ENCODE results near the gene GAGE10. TPM values are rescaled to one million over a fixed set of nuclear protein-coding genes. Genes with fewer than 3 reads are reported as not detected.
"Not testable (repeated sequence)": the region's sequence is repeated elsewhere in the genome, so short reads cannot be mapped to it uniquely, and the experiment has no call there.

The GAGE10 gene
- total and polyA plus RNA-seq, 11 donors, result not detected

DNA sequence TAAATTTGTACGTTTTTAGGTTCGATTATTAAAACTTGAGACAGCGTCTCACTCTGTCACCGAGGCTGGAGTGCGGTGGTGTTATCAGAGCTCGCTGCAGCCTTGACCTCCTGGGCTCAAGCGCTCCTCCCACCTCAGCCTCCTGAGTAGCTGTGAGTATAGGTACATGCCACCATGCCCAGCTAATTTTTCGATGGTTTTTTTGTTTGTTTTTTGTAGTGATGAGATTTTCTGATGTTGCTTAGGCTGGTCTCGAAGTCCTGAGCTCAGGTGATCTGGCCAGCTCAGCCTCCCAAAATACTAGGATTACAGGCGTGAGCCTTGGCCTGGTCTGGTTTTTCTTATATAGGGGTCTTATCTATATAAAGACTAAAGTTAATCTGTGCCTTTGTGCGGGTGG, 27.0 kb downstream of the GAGE10 start:
- intact Hi-C loops (cut with DNase I); ATAC-seq; DNase-seq; H3K27me3 ChIP-seq; H3K36me3 ChIP-seq; H3K4me3 ChIP-seq; H3K9me3 ChIP-seq; H3K4me1 ChIP-seq; H3K27ac ChIP-seq: not testable (repeated sequence)
- 87 to 94% (median 92%) methylated on average over 3 to 10 of the region's 11 CpGs for WGBS, 4 donors

DNA sequence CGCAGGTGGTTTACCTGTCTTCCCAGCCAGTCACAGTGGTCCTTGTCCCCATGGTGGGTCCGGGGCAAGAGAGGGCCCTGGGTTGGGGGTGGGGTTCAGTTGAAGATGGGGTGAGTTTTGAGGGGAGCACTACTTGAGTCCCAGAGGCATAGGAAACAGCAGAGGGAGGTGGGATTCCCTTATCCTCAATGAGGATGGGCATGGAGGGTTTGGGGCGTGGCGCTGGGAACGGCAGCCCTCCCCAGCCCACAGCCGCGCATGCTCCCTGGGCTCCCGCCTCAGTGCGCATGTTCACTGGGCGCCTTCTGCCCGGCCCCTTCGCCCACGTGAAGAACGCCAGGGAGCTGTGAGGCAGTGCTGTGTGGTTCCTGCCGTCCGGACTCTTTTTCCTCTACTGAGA, 27.8 kb downstream of the GAGE10 start, which contains the start of gene GAGE13:
TSS of gene GAGE13 (plus strand) at position 301 of the 400 bp plus-strand sequence. CDS start 1,156 bp downstream, outside the sequence.
- H3K9me3 ChIP-seq; H3K27me3 ChIP-seq; intact Hi-C loops (cut with DNase I): not testable (repeated sequence)

DNA sequence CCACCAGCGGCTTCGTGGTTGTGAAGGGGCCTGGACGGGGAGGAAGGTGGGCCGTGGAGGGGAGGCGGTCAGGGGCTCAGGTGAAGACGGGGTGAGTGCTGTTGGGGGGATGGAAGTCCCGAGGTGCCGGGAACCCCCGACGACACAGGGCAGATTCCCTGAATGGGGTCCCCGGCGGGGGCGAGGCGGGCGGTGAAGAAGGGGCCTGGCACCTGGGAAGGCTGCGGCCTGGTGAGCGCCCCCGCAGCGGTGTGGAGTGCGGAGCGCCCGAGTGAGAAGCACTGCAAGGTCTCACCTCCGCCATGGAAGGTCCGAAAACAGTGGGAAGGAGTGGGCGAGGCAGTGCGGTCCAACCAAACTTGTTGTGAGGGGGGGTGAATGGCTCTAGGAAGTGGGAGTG, 28.4 kb downstream of the GAGE10 start:
- H3K9me3 ChIP-seq; intact Hi-C loops (cut with DNase I); H3K36me3 ChIP-seq; ATAC-seq; H3K27ac ChIP-seq; H3K4me3 ChIP-seq; H3K27me3 ChIP-seq; H3K4me1 ChIP-seq: not testable (repeated sequence)
- WGBS, 4 donors, result 92% methylated on average over 20 of the region's 26 CpGs; no CpG with 5 or more reads in 3 of the 4 donors
- peak in 1 of 5 donors; percentile 16 for DNase-seq

More for the DNA sequence above, 27.8 kb downstream of the GAGE10 start, which contains the start of gene GAGE13:
- H3K36me3 ChIP-seq, ATAC-seq, H3K4me1 ChIP-seq, DNase-seq, H3K27ac ChIP-seq, H3K4me3 ChIP-seq: not testable (repeated sequence)
- WGBS, 4 donors, result no CpG with 5 or more reads among the region's 16 CpGs

DNA sequence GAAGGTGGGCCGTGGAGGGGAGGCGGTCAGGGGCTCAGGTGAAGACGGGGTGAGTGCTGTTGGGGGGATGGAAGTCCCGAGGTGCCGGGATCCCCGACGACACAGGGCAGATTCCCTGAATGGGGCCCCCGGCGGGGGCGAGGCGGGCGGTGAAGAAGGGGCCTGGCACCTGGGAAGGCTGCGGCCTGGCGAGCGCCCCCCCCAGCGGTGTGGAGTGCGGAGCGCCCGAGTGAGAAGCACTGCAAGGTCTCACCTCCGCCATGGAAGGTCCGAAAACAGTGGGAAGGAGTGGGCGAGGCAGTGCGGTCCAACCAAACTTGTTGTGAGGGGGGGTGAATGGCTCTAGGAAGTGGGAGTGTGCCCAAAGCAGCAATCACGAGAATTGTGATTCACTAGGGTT, 38.0 kb downstream of the GAGE10 start:
- 93 to 96% (median 94%) methylated on average over 7 to 16 of the region's 24 CpGs; no CpG with 5 or more reads in 1 of the 4 donors for WGBS, 4 donors
- intact Hi-C loops (cut with DNase I); H3K27ac ChIP-seq; H3K36me3 ChIP-seq; H3K4me1 ChIP-seq; H3K4me3 ChIP-seq; H3K27me3 ChIP-seq; H3K9me3 ChIP-seq; ATAC-seq: not testable (repeated sequence)
- DNase-seq, result peak in 2 of 5 donors; percentile 24 to 37

DNA sequence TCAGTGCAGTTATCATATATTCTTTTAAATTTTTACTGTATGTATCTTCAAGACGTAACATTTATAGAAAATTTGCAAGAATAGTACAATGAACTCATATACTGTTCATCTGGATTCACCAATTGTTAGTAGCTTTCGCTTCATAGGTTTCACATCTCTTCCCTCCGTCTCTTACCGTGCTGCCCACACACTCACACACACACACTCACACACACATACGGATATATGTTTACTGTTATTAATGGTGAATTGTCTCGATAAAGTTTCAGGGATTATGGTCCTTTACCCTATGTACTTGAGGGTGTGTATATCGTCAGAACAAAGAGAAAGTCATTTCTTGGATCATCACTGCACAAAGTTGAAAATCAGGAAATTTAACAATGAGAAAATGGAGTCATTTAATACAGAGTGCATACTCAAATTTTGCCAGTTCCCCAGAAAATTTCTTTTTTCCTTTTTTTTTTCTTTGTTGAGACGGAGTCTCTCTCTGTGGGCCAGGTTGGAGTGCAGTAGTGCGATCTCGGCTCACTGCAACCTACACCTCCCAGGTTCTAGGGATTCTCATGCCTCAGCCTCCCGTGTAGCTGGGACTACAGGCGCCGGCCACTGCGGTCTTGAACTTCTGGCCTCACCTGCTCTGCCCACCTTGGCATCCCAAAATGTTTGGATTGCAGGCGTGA, 41.2 kb downstream of the GAGE10 start:
- intact Hi-C loops (cut with DNase I); DNase-seq: not testable (repeated sequence)

DNA sequence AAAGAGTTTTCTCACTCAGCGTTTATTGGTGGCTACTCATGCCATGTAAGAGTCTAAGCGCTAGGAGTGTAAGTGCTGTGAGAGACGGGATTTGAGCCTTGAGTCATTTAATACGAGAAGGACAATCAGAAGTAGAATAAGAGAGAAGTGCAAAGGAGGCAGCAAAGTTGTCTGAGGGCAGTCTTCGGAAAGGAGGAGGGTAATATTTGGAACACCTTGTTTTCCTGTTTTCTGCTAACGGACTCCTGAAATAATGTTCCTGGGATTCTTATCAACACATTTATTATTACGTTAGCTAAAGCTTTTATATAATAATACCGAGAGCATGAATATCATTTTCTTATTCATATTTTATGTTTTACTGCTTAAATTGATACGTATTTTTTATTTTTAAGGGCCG, 42.0 kb downstream of the GAGE10 start:
- H3K36me3 ChIP-seq; ATAC-seq; H3K27ac ChIP-seq; H3K4me3 ChIP-seq; DNase-seq; H3K9me3 ChIP-seq; H3K27me3 ChIP-seq; H3K4me1 ChIP-seq; intact Hi-C loops (cut with DNase I): not testable (repeated sequence)
- 76 to 87% (median 78%) methylated on average over 5 to 9 of the region's 10 CpGs for WGBS, 4 donors

More for the DNA sequence above, 41.2 kb downstream of the GAGE10 start:
- 73 to 79% (median 75%) methylated on average over 11 to 14 of the region's 15 CpGs for WGBS, 4 donors
- not testable (repeated sequence) for H3K36me3 ChIP-seq, H3K4me3 ChIP-seq, H3K4me1 ChIP-seq, H3K27me3 ChIP-seq, H3K27ac ChIP-seq, ATAC-seq, H3K9me3 ChIP-seq

DNA sequence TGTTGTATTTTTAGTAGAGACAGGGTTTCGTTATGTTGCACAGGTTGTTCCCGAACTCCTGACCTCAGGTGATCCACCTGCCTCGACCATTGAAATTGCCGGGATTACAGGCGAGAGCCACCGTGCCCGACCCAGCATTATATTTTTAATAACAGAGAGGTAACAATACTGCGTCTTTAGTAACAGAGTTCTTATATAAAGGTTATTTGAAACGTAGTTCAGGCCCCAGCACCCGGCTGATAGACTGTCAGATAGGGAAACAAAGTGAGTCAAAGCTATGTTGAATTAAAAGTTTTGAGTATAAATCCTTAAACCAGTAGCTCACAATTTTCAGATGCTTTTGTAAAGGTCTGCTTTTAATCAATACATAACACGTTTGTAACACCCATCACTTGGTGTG, 42.7 kb downstream of the GAGE10 start:
- intact Hi-C loops (cut with DNase I); H3K4me1 ChIP-seq; H3K4me3 ChIP-seq; H3K9me3 ChIP-seq; H3K27me3 ChIP-seq; H3K27ac ChIP-seq; H3K36me3 ChIP-seq; ATAC-seq: not testable (repeated sequence)
- 80 to 91% (median 85%) methylated on average over 7 to 11 of the region's 11 CpGs for WGBS, 4 donors
- DNase-seq, result peak in 1 of 5 donors; percentile 29

Other genes with a start within 250 kb of the GAGE10 start
- gene CCDC120, start 244.6 kb upstream of the GAGE10 start, total RNA-seq, result 1 to 10 TPM in 6 of 9 donors, under 1 TPM in 3; 0.48 to 3.3 (median 1.1) TPM
- gene CCDC120, start 244.6 kb upstream of the GAGE10 start, polyA plus RNA-seq, result under 1 TPM; 0.95 to 0.97 TPM
- 10 to 100 TPM in 5 of 9 donors, 1 to 10 TPM in 4; 8.0 to 24.0 (median 10.9) TPM for gene PRAF2, start 229.6 kb upstream of the GAGE10 start, total RNA-seq
- 10 to 100 TPM; 18.7 to 20.7 TPM for gene PRAF2, start 229.6 kb upstream of the GAGE10 start, polyA plus RNA-seq
- gene WDR45, start 223.8 kb upstream of the GAGE10 start, total RNA-seq, result 10 to 100 TPM; 49.2 to 98.5 (median 68.5) TPM
- 10 to 100 TPM; 65.1 to 89.9 TPM for gene WDR45, start 223.8 kb upstream of the GAGE10 start, polyA plus RNA-seq
- gene GPKOW, start 179.9 kb upstream of the GAGE10 start, total RNA-seq, result 10 to 100 TPM; 17.5 to 30.9 (median 19.4) TPM
- gene GPKOW, start 179.9 kb upstream of the GAGE10 start, polyA plus RNA-seq, result 10 to 100 TPM in 1 of 2 donors, 1 to 10 TPM in 1; 8.9 to 29.5 TPM
- gene MAGIX, start 140.9 kb upstream of the GAGE10 start, total RNA-seq, result 1 to 10 TPM; 2.6 to 7.1 (median 3.3) TPM
- 1 to 10 TPM; 2.9 to 6.7 TPM for gene MAGIX, start 140.9 kb upstream of the GAGE10 start, polyA plus RNA-seq
- 100 to 1,000 TPM in 3 of 9 donors, 10 to 100 TPM in 6; 22.4 to 155 (median 50.4) TPM for gene PLP2, start 131.7 kb upstream of the GAGE10 start, total RNA-seq
- 100 to 1,000 TPM in 1 of 2 donors, 10 to 100 TPM in 1; 63.0 to 373 TPM for gene PLP2, start 131.7 kb upstream of the GAGE10 start, polyA plus RNA-seq
- gene PRICKLE3, start 117.3 kb upstream of the GAGE10 start, total RNA-seq, result 10 to 100 TPM in 2 of 9 donors, 1 to 10 TPM in 7; 6.6 to 12.7 (median 9.3) TPM
- 10 to 100 TPM in 1 of 2 donors, 1 to 10 TPM in 1; 6.5 to 13.2 TPM for gene PRICKLE3, start 117.3 kb upstream of the GAGE10 start, polyA plus RNA-seq
- gene SYP, start 103.5 kb upstream of the GAGE10 start, total RNA-seq, result 1 to 10 TPM in 6 of 9 donors, under 1 TPM in 3; 0.49 to 2.7 (median 1.1) TPM
- gene SYP, start 103.5 kb upstream of the GAGE10 start, polyA plus RNA-seq, result 1 to 10 TPM; 1.3 to 3.7 TPM
- gene CACNA1F, start 70.3 kb upstream of the GAGE10 start, total RNA-seq, result under 1 TPM in 6 of 9 donors, not detected in 3; 0.06 to 0.37 (median 0.09) TPM
- gene CACNA1F, start 70.3 kb upstream of the GAGE10 start, polyA plus RNA-seq, result under 1 TPM; 0.04 TPM
- gene CCDC22, start 68.2 kb upstream of the GAGE10 start, total RNA-seq, result 10 to 100 TPM in 8 of 9 donors, 1 to 10 TPM in 1; 9.6 to 13.4 (median 10.9) TPM
- 10 to 100 TPM in 1 of 2 donors, 1 to 10 TPM in 1; 6.5 to 14.9 TPM for gene CCDC22, start 68.2 kb upstream of the GAGE10 start, polyA plus RNA-seq
- 1 to 10 TPM in 1 of 9 donors, not detected in 8; 1.4 TPM for gene FOXP3, start 38.9 kb upstream of the GAGE10 start, total RNA-seq
- under 1 TPM in 1 of 2 donors, not detected in 1; 0.11 TPM for gene FOXP3, start 38.9 kb upstream of the GAGE10 start, polyA plus RNA-seq
- gene PPP1R3F, start 33.9 kb upstream of the GAGE10 start, total RNA-seq, result 10 to 100 TPM; 14.4 to 28.4 (median 22.6) TPM
- 10 to 100 TPM; 13.9 to 31.7 TPM for gene PPP1R3F, start 33.9 kb upstream of the GAGE10 start, polyA plus RNA-seq
- not detected for gene GAGE12J, start 18.4 kb downstream of the GAGE10 start, total RNA-seq
- not detected for gene GAGE12J, start 18.4 kb downstream of the GAGE10 start, polyA plus RNA-seq
- not detected for gene GAGE13, start 27.9 kb downstream of the GAGE10 start, total RNA-seq
- gene GAGE13, start 27.9 kb downstream of the GAGE10 start, polyA plus RNA-seq, result not detected
- not detected for gene GAGE12C, start 228.5 kb downstream of the GAGE10 start, total RNA-seq
- not detected for gene GAGE12C, start 228.5 kb downstream of the GAGE10 start, polyA plus RNA-seq
- gene GAGE12D, start 238.1 kb downstream of the GAGE10 start, total RNA-seq, result not detected
- not detected for gene GAGE12D, start 238.1 kb downstream of the GAGE10 start, polyA plus RNA-seq
- not detected for gene GAGE12E, start 247.6 kb downstream of the GAGE10 start, total RNA-seq
- not detected for gene GAGE12E, start 247.6 kb downstream of the GAGE10 start, polyA plus RNA-seq

All from heart left ventricle (tissue), 16 donors.